NT2/D1 (cell line): ENCODE data around the gene DCTN4.

Source experiments
- DNase-seq: peaks from one replicate; pipeline ENCODE4 v3.0.0-alpha.2; 2011; ENCODE audit warnings: low read depth, low spot score
- H3K27me3 ChIP-seq: 2 replicates; pipeline ENCODE4 v1.6.0; 2011; ENCODE audit warnings: mild to moderate bottlenecking; ENCODE audit not compliant: insufficient read length, insufficient read depth
- H3K36me3 ChIP-seq: 2 replicates; pipeline ENCODE4 v1.6.1; 2011; ENCODE audit warnings: mild to moderate bottlenecking, low read length, mixed read lengths; ENCODE audit not compliant: insufficient read depth, insufficient read length
- H3K4me1 ChIP-seq: 2 replicates; pipeline ENCODE4 v1.5.1; 2011; ENCODE audit not compliant: insufficient read depth, insufficient read length
- H3K4me3 ChIP-seq: 2 replicates; pipeline ENCODE4 v1.5.1; 2011; ENCODE audit warnings: low read depth; ENCODE audit not compliant: insufficient read length
- H3K9ac ChIP-seq: 2 replicates; pipeline ENCODE4 v1.6.0; 2011; ENCODE audit warnings: low read depth; ENCODE audit not compliant: insufficient read length
- H3K9me3 ChIP-seq: 2 replicates; pipeline ENCODE4 v1.5.1; 2011; ENCODE audit warnings: mild to moderate bottlenecking, low read length; ENCODE audit not compliant: insufficient read depth
- SUZ12 ChIP-seq: IDR thresholded peaks from 2 replicates; pipeline ENCODE4 v1.6.1; 2011; ENCODE audit not compliant: insufficient read length, insufficient read depth; ENCODE audit errors: extremely low read depth
- YY1 ChIP-seq: IDR thresholded peaks from 2 replicates; pipeline ENCODE4 v1.6.1; 2011; ENCODE audit not compliant: insufficient read length, insufficient read depth
- ZNF274 ChIP-seq: IDR thresholded peaks from 2 replicates; pipeline ENCODE4 v1.6.1; 2011; ENCODE audit warnings: mild to moderate bottlenecking, low read depth, low read length

DCTN4 gene

DNA sequence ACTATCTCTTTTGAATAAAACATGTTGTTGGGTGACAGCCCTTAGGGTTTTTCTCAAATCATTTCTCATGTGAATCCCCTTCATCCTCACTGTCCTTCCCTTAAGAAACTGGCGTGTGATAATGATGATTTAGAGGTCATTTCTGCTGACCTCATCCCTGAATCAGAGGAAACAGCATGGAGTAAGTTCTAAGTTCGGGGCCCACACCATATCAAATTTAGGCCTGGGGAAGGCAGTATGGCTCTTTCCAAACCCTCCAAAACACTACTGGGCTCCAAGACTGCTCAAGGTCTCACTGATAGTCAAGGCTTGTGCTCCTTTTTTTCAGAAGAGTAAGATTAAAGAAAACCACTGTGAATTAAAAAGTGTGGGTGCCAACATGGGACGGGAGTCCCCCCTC lies 18.9 kb upstream of the DCTN4 start:
- H3K4me3 ChIP-seq = no peak overlapping the region
- no peak overlapping the region for H3K9ac ChIP-seq

DNA sequence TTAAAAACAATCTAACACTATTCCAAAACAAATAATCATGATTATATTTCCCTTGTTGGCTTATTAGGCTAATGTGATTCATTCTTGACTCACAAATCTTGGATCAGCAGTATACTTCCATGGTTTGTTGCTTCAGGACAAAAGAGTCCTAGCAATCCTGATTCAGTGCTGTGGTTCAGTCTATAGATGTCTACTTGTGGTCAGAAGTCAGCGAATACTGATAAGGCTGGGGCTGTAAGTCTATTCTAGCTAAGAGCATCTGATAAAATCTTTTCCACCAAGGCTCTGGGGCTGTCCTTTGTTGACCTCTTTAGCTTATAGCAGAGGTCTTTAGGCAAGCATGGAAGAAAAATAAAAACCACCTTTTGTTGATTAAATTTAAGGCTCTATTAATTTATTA lies 15.3 kb upstream of the DCTN4 start:
- Histone ChIP-seq H3K4me3 (no peak overlapping the region), H3K9ac (no peak overlapping the region), H3K4me1 (no peaks in the 10 kb centered on the region), H3K27me3 (peaks cover 9% of the 10 kb centered on the region), H3K9me3 (no peaks in the 10 kb centered on the region), H3K36me3 (no peaks in the 10 kb centered on the region)
- no peak for DNase-seq
- TF ChIP-seq SUZ12 = no peak
- no peak for TF ChIP-seq YY1
- TF ChIP-seq ZNF274 = no peak

More for the DNA sequence above, 18.9 kb upstream of the DCTN4 start:
- Histone ChIP-seq H3K4me1 (no peaks in the 10 kb centered on the region), H3K27me3 (peaks cover 19% of the 10 kb centered on the region), H3K36me3 (no peaks in the 10 kb centered on the region), H3K9me3 (no peaks in the 10 kb centered on the region)
- no peak for DNase-seq
- TF ChIP-seq YY1 (no peak), SUZ12 (no peak), ZNF274 (no peak)

DNA sequence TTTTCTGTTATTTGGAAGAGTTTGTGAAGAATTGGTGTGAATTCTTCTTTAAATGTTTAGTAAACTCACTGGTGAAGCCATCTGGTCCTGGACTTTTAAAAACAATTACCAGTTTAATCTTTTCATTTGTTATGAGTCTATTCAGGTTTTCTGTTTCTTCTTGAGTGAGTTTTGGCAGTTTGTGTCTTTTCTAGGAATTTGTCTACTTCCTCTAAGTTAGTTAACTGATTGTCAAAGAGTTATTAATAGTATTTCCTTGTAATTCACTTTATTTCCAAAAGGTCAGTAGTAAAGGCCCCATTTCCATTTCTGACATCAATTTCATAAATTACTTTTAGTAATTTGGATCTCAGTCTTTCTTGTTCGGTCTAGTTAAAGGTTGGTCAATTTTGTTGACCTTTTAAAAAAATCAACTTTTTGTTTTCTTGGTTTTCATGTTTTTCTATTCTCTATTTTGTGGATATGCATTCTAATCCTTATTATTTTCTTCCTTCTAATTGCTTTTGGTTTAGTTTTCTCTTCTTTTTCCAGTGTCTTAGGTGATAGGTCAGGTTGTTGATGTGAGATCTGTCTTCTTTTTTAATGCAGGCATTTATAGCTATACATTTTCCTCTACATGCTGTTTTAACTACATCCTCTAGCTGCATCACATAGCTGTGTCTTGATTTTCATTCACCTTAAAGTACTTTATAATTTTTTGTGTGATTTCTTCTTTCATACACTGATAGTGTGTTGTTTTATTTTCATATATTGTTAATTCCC lies 12.4 kb upstream of the DCTN4 start:
- H3K9me3 ChIP-seq = no peaks in the 10 kb centered on the region
- H3K27me3 ChIP-seq = peaks cover 3% of the 10 kb centered on the region
- H3K9ac ChIP-seq = no peak overlapping the region
- no peak for TF ChIP-seq YY1
- no peak for TF ChIP-seq ZNF274
- no peak for TF ChIP-seq SUZ12
- no peak for DNase-seq
- no peak overlapping the region for H3K4me3 ChIP-seq
- no peaks in the 10 kb centered on the region for H3K4me1 ChIP-seq
- no peaks in the 10 kb centered on the region for H3K36me3 ChIP-seq

DNA sequence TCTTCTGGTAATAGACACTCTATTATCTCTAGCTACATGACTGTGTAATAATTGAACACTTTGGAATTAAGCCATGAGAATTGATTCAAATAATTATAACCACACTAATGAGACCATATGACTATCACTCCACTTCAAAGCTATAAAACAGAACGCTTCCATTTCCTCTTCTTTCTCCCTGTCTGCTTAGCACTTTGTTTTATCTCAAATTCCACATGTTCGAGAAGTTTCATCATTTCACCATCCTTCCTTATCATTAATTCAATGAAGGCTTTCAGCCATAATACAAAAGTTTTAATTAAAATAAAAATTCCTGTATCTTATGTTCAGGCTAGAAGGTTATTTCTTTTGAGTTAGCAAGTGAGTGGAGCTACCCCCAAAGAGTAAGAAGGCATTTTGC lies 7.4 kb upstream of the DCTN4 start:
- Histone ChIP-seq H3K36me3 (no peaks in the 10 kb centered on the region), H3K9me3 (no peaks in the 10 kb centered on the region), H3K9ac (no peak overlapping the region), H3K4me1 (no peaks in the 10 kb centered on the region), H3K4me3 (no peak overlapping the region), H3K27me3 (no peaks in the 10 kb centered on the region)
- no peak for DNase-seq
- TF ChIP-seq YY1 (no peak), SUZ12 (no peak), ZNF274 (no peak)

DNA sequence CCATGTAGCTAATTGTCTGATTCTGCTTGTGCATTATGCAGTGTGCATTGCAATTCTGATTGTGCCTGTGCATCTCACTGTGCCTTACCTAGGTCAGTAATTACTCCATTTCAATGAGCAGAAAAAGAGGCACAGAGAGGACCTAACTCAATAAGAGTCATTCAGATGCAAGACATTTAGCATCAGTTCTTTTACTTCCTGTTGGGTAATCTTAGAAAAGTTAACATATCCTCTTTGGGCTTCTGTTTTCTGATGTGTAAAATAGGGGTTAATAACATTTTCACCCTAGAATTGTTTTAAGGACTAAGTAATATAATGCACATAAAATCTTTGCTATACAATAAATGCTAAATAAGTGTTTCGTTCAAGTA lies 7.0 kb upstream of the DCTN4 start:
- no peak for TF ChIP-seq SUZ12
- Histone ChIP-seq H3K4me3 (no peak overlapping the region), H3K36me3 (no peaks in the 10 kb centered on the region), H3K4me1 (no peaks in the 10 kb centered on the region), H3K27me3 (no peaks in the 10 kb centered on the region), H3K9me3 (no peaks in the 10 kb centered on the region), H3K9ac (no peak overlapping the region)
- no peak for DNase-seq

DNA sequence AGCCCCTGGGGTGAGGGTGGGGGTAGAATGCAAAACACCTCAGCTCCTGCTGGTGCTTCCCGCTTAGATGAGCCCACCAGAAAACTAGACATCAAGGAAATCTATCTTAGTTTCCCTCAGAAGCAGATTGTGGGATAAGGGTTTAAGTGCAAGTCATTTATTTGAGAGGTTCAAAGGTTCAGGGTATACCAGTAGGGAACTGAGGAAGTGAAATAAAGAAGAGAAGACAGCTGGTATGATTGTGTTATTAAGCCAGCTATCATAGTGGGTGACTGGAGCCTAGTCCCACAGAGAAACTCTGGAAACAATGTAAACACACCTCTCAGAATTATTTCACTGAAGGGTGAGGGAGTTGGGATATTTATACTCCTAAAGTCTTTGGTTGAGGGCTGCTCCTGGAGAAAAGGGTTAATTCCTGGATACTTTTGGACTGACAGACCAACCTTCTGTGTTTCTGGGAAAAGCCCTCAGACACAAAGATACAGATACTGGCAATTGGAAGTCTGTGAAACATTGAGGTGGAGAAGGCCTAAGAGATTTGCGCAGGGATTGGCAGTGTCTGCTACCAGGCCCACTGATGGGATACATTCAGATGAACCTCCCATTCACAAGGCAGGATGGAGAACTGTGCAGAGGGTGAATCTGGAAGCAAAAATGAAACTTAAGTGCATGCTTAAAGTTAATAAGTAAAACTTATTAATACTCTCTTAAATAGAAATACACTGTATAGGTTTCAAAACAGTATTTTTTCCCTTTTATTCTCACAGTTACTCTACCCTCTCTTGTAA lies 6.4 kb upstream of the DCTN4 start:
- TF ChIP-seq SUZ12 = no peak
- no peak for TF ChIP-seq ZNF274
- no peak for TF ChIP-seq YY1

DNA sequence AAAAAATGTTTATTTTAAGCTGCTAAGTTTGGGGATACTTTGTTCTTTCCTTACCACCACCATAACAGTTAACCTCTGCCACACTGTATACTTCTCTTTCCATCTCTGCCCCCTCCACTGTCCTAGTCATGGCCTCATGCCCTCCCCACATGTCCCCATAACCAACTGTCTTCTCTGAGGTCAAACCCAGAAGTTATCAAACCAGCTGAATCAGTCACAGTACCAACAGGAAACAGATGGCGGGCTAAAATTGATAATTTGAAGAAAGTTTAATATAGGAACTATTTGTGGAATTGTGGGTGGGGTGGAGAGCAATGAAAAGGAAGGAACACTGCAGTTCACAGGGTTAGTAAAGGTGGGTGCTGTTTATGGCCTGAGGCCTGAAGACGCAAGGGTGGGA lies 5.7 kb upstream of the DCTN4 start:
- Histone ChIP-seq H3K4me3 (no peak overlapping the region), H3K36me3 (no peaks in the 10 kb centered on the region), H3K9me3 (no peaks in the 10 kb centered on the region), H3K27me3 (no peaks in the 10 kb centered on the region), H3K9ac (no peak overlapping the region), H3K4me1 (no peaks in the 10 kb centered on the region)
- no peak for TF ChIP-seq ZNF274
- TF ChIP-seq YY1 = no peak
- TF ChIP-seq SUZ12 = no peak
- no peak for DNase-seq

More for the DNA sequence above, 6.4 kb upstream of the DCTN4 start:
- DNase-seq = no peak
- H3K36me3 ChIP-seq = no peaks in the 10 kb centered on the region
- H3K4me1 ChIP-seq = no peaks in the 10 kb centered on the region
- no peaks in the 10 kb centered on the region for H3K9me3 ChIP-seq
- H3K4me3 ChIP-seq = no peak overlapping the region
- no peaks in the 10 kb centered on the region for H3K27me3 ChIP-seq
- H3K9ac ChIP-seq = no peak overlapping the region
